ENCODE data around the gene ERCC1. TPM values are rescaled to one million over a fixed set of nuclear protein-coding genes. Genes with fewer than 3 reads are reported as not detected.
A peak's percentile ranks its signal among the peaks of the same experiment; 100 is the strongest.

Gene ERCC1
- total RNA-seq, 2 donors from 2014 or later, result 99.8 to 224 TPM

GRCh38 chr19:45404557-45405434 is 18.9 kb downstream of the ERCC1 start, which contains the start of gene PPP1R13L:
TSS of gene PPP1R13L (minus strand) at chr19:45405069. CDS start at chr19:45398318, 6,751 bp downstream.
- Histone ChIP-seq H3K27ac (peak within 1 kb of the TSS; percentile 97), H3K9me3 (no peaks in the 10 kb centered on the region), H3K27me3 (replicated peaks; ENCODE audit: insufficient read depth) (no peaks in the 10 kb centered on the region), H3K4me3 (peak within 1 kb of the TSS; percentile 88), H3K36me3 (no peaks in the 10 kb centered on the region), H3K4me1 (ENCODE audit: control insufficient read depth in 1 of 2, low read depth in 2 of 2) (peaks cover 12 to 42% of the 10 kb centered on the region in 2 donors)
- DNase-seq (ENCODE audit: low spot score), result peak; percentile 36
- peak; percentile 32 for ATAC-seq (ENCODE audit: insufficient number of reproducible peaks, low FRiP score, low read depth)
- TF ChIP-seq CTCF (IDR thresholded peaks at IDR 0.05), result no peak

GRCh38 chr19:45403781-45404556 is 19.7 kb downstream of the ERCC1 start:
- H3K9me3 ChIP-seq, result no peaks in the 10 kb centered on the region
- H3K27ac ChIP-seq, result peak overlapping the region in 1 of 2 donors; percentile 97
- H3K27me3 ChIP-seq (replicated peaks; ENCODE audit: insufficient read depth), result no peaks in the 10 kb centered on the region
- no peaks in the 10 kb centered on the region for H3K36me3 ChIP-seq
- no peak for ATAC-seq (ENCODE audit: insufficient number of reproducible peaks, low FRiP score, low read depth)
- DNase-seq (ENCODE audit: low spot score), result no peak
- H3K4me3 ChIP-seq, result peak overlapping the region; percentile 88
- peaks cover 12 to 43% of the 10 kb centered on the region in 2 donors for H3K4me1 ChIP-seq (ENCODE audit: control insufficient read depth in 1 of 2, low read depth in 2 of 2)
- peak; percentile 30 for TF ChIP-seq CTCF (IDR thresholded peaks at IDR 0.05)

GRCh38 chr19:45403272-45403671 is 20.4 kb downstream of the ERCC1 start:
- Histone ChIP-seq H3K4me1 (ENCODE audit: control insufficient read depth in 1 of 2, low read depth in 2 of 2) (peaks cover 15 to 50% of the 10 kb centered on the region in 2 donors), H3K27ac (peak overlapping the region in 1 of 2 donors; percentile 18), H3K4me3 (peak overlapping the region; percentile 88)

GRCh38 chr19:45402298-45403061 is 21.2 kb downstream of the ERCC1 start:
- no peak overlapping the region for H3K27ac ChIP-seq
- H3K4me1 ChIP-seq (ENCODE audit: control insufficient read depth in 1 of 2, low read depth in 2 of 2), result peaks cover 15 to 53% of the 10 kb centered on the region in 2 donors
- H3K27me3 ChIP-seq (replicated peaks; ENCODE audit: insufficient read depth), result no peaks in the 10 kb centered on the region
- no peak overlapping the region for H3K4me3 ChIP-seq
- DNase-seq (ENCODE audit: low spot score), result no peak
- no peaks in the 10 kb centered on the region for H3K9me3 ChIP-seq
- TF ChIP-seq CTCF (IDR thresholded peaks at IDR 0.05), result peak; percentile 46
- H3K36me3 ChIP-seq, result no peaks in the 10 kb centered on the region
- no peak for ATAC-seq (ENCODE audit: insufficient number of reproducible peaks, low FRiP score, low read depth)

More at GRCh38 chr19:45403272-45403671, 20.4 kb downstream of the ERCC1 start:
- no peaks in the 10 kb centered on the region for H3K9me3 ChIP-seq
- DNase-seq (ENCODE audit: low spot score) (no peak), ATAC-seq (ENCODE audit: insufficient number of reproducible peaks, low FRiP score, low read depth) (no peak)
- no peaks in the 10 kb centered on the region for H3K36me3 ChIP-seq
- no peak for TF ChIP-seq CTCF (IDR thresholded peaks at IDR 0.05)
- H3K27me3 ChIP-seq (replicated peaks; ENCODE audit: insufficient read depth), result no peaks in the 10 kb centered on the region

All from thoracic aorta (tissue), 2 donors.